NCI-H748 (cell line): ENCODE data around the gene ERC2.

Source experiments
- DNase-seq: peaks from one replicate; lab custom pipeline; 2025; ENCODE audit not compliant: unreplicated experiment; lab: John Stamatoyannopoulos, UW

Gene ERC2

GRCh38 chr3:56468184-56469106, at the start of gene ERC2:
Gene ERC2 (minus strand): TSS chr3:56468467.
- peak; percentile 62 for DNase-seq

GRCh38 chr3:56502738-56503137, 34.5 kb upstream of the ERC2 start:
- no peak for DNase-seq

DNA sequence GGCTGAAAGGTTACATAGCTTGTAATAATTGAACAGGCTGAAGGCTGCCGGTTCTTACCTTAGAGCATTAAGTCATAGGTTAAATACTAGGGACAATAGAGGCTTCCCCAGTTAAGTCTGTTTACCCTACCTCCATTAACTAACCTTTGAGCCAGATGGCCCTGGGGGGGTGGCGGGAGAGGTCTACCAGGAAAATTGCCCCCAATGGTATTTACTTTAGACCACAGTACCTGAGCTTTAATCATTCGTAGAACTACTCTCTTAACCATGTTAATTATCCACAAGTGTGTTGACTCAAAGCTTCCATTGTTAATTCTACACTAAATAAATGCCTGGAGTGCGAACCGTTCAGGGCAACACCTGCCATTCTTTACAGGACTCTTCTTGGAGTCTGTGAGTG, 28.1 kb upstream of the ERC2 start:
- DNase-seq, result peak; percentile 98

- DNase-seq, result peak; percentile 83
Measured at GRCh38 chr3:56494679-56495322, 26.5 kb upstream of the ERC2 start.

DNA sequence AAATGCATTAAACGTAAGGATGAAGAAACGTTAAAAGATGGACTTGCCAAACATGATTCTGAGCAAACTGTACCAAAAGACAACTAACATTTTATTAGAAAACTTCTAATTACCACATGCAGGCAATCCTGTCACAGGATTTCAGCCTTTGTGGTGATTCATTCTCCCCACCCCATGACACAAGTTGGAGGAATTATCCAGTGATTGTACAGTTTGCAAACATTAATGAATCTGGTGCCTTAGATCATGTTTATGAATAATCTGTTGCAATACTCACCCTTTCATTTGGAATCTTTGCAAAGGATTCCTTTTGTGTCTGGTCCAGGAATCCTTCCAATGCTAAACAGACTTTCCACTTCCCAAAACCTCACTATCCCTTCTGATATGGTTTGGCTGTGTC, 23.3 kb upstream of the ERC2 start:
- DNase-seq, result no peak

GRCh38 chr3:56488812-56489600, 20.7 kb upstream of the ERC2 start:
- DNase-seq, result no peak

DNA sequence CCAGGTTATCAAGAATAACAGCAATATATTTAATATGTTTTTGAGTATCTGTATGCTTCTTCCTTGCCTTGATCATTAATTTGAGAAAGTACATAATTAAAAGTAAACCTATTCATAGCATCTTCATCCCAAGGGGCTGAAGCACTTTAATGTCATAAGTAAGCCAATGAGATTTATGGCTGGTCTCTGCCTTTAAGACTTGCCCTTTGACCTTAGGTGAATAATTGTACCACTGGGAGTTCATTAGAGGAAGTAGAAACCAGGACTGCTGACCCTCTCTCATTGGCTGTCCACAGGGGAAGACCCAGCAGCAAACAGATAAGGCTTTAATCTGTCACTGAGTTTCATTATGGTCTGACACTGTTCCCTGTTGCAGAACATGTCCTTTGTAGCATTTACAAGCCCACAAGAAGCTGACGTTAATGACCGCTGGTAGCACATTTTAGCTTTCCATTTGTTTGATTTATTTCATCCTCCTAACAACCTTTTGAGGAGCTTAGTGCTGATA, 16.3 kb upstream of the ERC2 start:
- no peak for DNase-seq

DNA sequence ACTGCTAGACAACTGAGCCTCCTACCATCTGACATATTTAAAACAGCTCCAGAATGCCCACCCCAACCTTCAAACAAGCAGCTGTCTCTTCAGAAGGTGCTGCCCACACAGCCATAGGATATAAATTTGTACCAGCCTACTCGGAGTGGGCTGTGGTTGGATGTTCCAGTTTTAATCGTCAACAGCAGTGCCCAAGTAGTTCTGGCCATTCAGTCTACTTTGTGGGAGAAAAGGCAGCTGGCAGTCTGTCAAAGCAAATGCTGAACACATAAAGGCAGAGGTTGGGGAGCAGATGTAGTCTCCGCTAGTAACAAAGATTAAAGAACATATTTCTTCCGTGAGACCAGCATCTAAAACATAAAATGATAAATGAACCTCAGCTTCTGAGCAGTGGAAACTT, 15.9 kb upstream of the ERC2 start:
- no peak for DNase-seq

DNA sequence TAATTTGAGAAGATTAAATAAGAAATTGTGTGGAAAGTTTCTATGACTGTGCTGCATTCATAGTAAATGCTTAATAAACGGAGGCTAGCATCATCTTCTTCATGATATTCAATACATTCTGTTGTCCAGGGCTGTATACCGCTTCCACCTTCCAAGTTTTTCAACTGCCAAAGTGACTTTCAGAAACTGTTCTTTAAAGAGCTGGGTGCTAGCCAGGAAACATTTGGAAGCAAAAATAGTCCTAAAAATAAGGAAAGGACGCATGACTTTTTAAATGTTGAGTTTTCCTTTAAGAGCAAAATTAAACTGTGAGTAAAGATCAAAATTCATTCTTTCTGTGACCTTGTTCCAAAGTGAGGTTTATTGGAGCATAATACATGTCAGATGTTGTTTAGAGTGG, 9.4 kb upstream of the ERC2 start:
- no peak for DNase-seq

DNA sequence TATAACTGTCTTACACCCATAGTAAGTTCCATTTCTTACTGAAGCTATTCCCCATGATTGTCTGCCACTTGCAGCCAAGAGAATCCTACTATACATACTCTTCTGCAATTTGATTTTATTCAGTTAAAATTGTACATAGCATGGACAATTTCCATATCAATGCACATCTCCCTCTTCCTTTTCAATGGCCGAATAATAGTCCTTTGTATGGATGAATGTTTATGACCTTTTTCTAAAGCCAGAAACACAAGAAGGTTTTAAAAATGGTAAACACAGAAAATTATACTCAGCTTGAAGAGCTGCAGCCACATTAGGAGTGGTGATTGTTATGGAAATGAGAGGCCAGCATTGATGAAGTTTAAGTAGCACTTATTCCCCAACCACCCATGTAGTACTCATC, 8.5 kb upstream of the ERC2 start:
- DNase-seq, result peak; percentile 85

GRCh38 chr3:56471771-56472170, 3.5 kb upstream of the ERC2 start:
- DNase-seq, result no peak

DNA sequence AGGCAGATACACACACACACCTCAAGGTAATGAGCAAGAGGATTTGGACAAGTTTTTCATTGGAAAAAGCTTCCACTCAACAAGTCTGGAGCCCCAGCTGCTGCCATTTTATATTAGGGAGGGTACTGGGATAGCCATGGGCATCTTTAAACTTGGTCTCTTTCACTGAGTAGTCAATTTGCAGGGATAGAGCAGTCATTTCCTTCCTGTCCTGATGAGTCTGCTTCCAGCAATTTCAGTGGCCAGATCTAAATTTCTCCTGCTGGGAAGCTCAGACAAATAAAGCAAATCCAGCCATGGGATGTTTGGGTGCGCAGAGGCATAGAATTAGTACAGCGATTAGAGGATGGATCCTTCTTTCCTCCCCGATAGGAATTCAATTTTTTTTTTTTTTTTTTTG, 874 bp upstream of the ERC2 start:
- no peak for DNase-seq

- DNase-seq, result peak; percentile 46
Measured at GRCh38 chr3:56467801-56468183, 475 bp downstream of the ERC2 start.

DNA sequence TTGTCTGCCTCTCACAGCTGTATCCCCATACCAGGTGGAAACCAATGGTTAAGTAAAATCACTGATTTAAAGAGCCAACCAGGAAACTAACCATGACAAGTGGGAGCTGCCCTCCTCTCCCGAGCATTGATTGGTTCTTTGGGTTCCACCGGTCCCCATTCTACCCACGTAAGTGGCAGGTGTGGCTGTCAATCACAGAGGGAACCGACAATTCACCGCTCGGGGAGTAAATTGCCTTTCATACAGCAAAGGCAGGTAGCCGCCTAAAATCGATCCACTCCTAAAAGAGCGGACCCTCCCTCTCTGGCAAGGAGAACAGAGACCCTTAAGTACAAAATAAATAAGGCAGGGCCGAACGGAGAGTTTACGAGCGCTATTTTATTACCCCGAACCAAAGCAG, 1.2 kb downstream of the ERC2 start:
- DNase-seq, result peak; percentile 96

DNA sequence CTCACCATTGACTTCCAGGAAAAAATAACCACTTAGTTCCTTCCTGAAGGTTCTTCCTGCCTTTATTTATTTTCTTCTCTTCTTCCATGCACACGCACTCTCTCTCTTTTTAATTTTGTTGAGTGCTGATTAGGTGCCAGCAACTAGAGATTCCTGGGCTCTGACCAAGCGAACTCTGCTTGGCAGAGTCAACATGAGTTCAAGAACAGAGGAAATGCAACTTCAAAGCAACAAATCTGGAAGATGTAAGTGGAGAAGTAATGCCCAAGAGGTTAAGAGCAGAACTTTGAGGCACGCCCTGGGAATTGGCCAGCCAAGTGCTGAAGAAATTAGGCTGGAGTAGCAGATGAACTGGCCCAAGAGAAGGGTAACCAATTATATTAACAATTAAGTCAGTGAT, 8.5 kb downstream of the ERC2 start:
- DNase-seq, result no peak

DNA sequence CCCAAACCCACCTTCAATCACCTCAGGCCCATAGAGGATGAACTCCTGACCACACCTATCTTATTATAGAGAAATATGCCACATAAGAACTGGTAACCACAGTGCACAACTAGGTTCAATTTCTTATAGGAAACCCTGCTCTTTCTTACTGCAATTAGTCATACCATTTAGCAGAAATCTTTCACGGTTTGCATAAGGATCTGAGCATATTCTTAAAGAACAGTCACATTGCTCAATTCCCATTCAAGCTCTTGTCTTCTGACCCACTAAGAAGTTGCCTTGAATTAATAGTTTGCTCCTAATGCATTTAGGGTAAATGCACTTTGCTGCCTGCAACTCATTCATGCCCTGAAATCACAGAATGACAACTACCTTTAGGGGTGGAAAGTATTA, 9.2 kb downstream of the ERC2 start:
- DNase-seq, result no peak

- DNase-seq, result no peak
Measured at GRCh38 chr3:56458496-56459103, 9.7 kb downstream of the ERC2 start.

DNA sequence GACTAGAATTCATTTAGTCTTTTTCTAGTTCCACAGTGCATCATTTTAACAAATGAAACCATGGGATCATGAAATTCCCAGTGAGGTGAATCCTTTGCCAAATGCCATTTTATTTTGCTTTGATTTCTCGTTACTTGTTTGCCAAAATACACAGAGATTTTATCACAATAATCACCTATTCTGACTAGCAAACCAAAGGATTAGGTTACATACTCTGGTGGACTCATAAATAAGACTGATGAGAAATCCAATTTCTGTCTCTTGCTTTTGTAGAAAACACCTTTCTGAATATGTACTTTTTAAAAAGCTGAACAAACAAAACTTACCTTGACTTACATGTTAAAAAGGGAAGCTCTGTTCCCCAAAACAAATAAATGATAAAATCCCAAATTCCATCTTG, 12.2 kb downstream of the ERC2 start:
- DNase-seq, result peak; percentile 27

- DNase-seq, result no peak
Measured at GRCh38 chr3:56453011-56453410, 15.3 kb downstream of the ERC2 start.

- DNase-seq, result no peak
Measured at GRCh38 chr3:56452085-56452484, 16.2 kb downstream of the ERC2 start.

GRCh38 chr3:56443372-56443771, 24.9 kb downstream of the ERC2 start:
- no peak for DNase-seq
